ENCODE measurements around the gene MTHFR. TPM values are rescaled to one million over a fixed set of nuclear protein-coding genes. Genes with fewer than 3 reads are reported as not detected.

The MTHFR gene
- total RNA-seq, 1 donor from 2014 or later = 29.6 TPM

DNA sequence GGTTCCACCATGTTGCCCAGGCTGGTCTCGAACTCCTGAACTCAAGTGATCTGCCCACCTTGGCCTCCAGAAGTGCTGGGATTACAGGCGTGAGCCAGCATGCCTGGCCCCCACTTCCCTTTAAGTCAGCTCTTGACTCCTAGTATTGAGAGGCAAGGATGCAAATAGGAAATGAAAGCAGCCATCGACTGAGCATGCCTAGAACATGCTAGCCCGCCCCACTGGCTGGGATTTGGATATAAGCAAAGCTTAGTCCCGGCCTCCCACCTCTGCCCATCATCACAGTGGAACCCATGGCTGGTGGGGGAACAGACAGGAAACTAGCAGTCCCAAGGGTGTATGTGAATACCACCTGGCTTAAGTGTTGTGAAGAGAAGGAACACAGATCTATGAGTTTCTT lies 33.3 kb downstream of the MTHFR start:
- H3K4me3 Mint-ChIP-seq = no peak overlapping the region
- TF ChIP-seq, protein P1, sequence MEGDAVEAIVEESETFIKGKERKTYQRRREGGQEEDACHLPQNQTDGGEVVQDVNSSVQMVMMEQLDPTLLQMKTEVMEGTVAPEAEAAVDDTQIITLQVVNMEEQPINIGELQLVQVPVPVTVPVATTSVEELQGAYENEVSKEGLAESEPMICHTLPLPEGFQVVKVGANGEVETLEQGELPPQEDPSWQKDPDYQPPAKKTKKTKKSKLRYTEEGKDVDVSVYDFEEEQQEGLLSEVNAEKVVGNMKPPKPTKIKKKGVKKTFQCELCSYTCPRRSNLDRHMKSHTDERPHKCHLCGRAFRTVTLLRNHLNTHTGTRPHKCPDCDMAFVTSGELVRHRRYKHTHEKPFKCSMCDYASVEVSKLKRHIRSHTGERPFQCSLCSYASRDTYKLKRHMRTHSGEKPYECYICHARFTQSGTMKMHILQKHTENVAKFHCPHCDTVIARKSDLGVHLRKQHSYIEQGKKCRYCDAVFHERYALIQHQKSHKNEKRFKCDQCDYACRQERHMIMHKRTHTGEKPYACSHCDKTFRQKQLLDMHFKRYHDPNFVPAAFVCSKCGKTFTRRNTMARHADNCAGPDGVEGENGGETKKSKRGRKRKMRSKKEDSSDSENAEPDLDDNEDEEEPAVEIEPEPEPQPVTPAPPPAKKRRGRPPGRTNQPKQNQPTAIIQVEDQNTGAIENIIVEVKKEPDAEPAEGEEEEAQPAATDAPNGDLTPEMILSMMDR (conservative IDR thresholded peaks at IDR 0.05) = no peak
- no peaks in the 10 kb centered on the region for H3K9me3 Mint-ChIP-seq
- no peak overlapping the region for H3K27ac Mint-ChIP-seq (ENCODE audit: unreplicated experiment)
- H3K4me1 Mint-ChIP-seq = no peaks in the 10 kb centered on the region
- no peak for DNase-seq (ENCODE audit: low read depth, low spot score)
- no peaks in the 10 kb centered on the region for H3K36me3 Mint-ChIP-seq (ENCODE audit: low read depth)
- no peaks in the 10 kb centered on the region for H3K27me3 Mint-ChIP-seq (ENCODE audit: low read depth)

DNA sequence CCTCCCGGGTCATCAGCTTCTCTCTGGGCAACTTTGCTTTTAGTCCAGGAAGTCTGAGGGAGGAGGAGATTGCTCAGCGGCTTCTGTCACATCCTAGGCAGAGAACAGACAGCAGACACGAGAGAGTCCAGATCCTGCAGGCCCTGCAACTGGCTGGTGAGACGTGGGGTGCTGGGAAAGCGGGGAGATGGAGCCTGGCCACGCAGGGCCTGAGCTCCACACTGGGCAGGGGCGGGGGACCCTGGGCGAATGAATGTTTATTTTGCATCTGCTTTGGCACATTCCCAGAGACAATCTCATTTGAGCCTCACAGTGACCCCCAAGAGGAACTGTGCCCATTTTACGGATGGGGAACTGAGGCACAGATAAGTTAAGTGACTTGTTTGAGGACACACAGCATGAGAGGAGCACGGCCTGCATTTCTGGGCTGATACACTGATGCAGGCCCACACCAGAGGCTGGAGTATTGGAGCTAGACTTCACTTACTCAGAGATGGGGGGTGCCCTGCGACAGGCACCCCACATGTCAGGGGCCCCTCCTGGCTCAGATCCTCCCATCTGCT lies 34.2 kb downstream of the MTHFR start:
- Mint-ChIP-seq H3K9me3 (no peaks in the 10 kb centered on the region), H3K4me3 (no peak overlapping the region), H3K4me1 (no peaks in the 10 kb centered on the region), H3K27me3 (ENCODE audit: low read depth) (no peaks in the 10 kb centered on the region), H3K36me3 (ENCODE audit: low read depth) (no peaks in the 10 kb centered on the region), H3K27ac (ENCODE audit: unreplicated experiment) (no peak overlapping the region)
- DNase-seq (ENCODE audit: low read depth, low spot score) = no peak
- TF ChIP-seq, protein P1 (conservative IDR thresholded peaks at IDR 0.05) = no peak

DNA sequence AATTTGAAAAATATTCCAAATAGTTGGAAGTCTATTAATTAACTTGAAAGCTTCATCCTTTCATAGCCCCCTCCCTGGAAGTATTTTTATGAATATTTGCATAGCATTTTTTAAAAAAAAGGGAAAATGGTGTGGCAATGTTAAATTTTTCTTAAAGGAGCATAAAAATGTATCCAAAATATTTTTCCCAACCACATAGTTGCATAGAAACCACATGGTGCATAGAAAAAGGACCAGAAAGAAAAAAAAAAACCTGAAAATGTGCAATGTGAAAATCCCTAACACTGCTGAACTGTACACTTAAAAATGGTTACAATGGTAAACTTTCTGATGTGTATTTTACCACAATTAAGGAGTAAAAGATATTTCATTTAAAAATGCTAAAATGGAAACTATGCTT lies 35.8 kb downstream of the MTHFR start:
- DNase-seq (ENCODE audit: low read depth, low spot score) = no peak
- no peaks in the 10 kb centered on the region for H3K4me1 Mint-ChIP-seq
- no peaks in the 10 kb centered on the region for H3K27me3 Mint-ChIP-seq (ENCODE audit: low read depth)
- no peaks in the 10 kb centered on the region for H3K9me3 Mint-ChIP-seq
- H3K36me3 Mint-ChIP-seq (ENCODE audit: low read depth) = no peaks in the 10 kb centered on the region
- H3K4me3 Mint-ChIP-seq = no peak overlapping the region
- no peak overlapping the region for H3K27ac Mint-ChIP-seq (ENCODE audit: unreplicated experiment)
- TF ChIP-seq, protein P1 (conservative IDR thresholded peaks at IDR 0.05) = no peak

DNA sequence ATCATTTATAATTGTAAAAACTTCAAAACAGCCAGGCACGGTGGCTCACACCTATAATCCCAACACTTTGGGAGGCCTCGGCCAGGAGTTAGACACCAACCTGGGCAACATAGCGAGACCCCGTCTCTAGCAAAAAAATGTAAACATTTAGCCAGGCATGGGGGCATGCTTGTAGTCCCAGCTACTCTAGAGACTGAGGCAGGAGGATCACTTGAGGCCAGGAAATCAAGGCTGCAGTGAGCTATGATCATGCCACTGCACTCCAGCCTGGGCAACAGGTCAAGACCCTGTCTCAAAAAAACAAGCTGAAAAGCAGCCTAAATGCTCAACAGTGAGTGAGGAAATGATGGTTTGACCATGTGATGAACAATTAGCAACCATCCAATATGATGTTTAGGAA lies 36.5 kb downstream of the MTHFR start:
- H3K9me3 Mint-ChIP-seq = no peaks in the 10 kb centered on the region
- no peak for DNase-seq (ENCODE audit: low read depth, low spot score)
- no peak overlapping the region for H3K27ac Mint-ChIP-seq (ENCODE audit: unreplicated experiment)
- H3K4me3 Mint-ChIP-seq = no peak overlapping the region
- H3K36me3 Mint-ChIP-seq (ENCODE audit: low read depth) = no peaks in the 10 kb centered on the region
- H3K27me3 Mint-ChIP-seq (ENCODE audit: low read depth) = no peaks in the 10 kb centered on the region
- TF ChIP-seq, protein P1 (conservative IDR thresholded peaks at IDR 0.05) = no peak
- no peaks in the 10 kb centered on the region for H3K4me1 Mint-ChIP-seq

DNA sequence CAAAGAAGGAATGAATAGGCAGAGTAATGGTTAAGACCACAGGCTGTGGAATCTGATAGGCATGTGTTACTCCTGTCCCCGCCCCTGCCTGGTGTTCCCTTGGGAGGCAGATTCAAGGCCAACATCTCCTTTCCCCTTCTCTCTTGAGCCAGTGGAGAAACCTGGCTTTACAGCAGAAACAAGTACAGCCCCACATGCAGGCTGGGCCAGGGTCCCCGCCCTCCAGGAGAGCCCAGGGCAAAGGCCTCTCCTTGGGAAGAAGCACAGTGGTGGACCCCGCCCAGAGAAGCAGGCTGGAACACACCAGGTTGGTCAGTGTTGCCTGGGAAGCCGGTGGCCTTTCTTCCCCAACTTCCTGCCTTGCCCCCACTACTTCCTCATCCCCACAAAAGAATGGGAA lies 36.9 kb downstream of the MTHFR start:
- DNase-seq (ENCODE audit: low read depth, low spot score) = no peak
- H3K9me3 Mint-ChIP-seq = no peaks in the 10 kb centered on the region
- H3K4me3 Mint-ChIP-seq = no peak overlapping the region
- peaks cover 3% of the 10 kb centered on the region for H3K4me1 Mint-ChIP-seq
- H3K27me3 Mint-ChIP-seq (ENCODE audit: low read depth) = no peaks in the 10 kb centered on the region
- no peak overlapping the region for H3K27ac Mint-ChIP-seq (ENCODE audit: unreplicated experiment)
- TF ChIP-seq, protein P1 (conservative IDR thresholded peaks at IDR 0.05) = no peak
- H3K36me3 Mint-ChIP-seq (ENCODE audit: low read depth) = no peaks in the 10 kb centered on the region

Measured in neural crest cell (in vitro differentiated cells).